GM23248 (cell line): Measurements from ENCODE around the gene IVL.

Experiments used
- EZH2 ChIP-seq: fragments of 200-600 bp; sonication (generic); IDR thresholded peaks from 2 replicates; pipeline ENCODE4 v1.6.1; 2018; ENCODE audit warnings: antibody characterized with exemption, mild to moderate bottlenecking; ENCODE audit not compliant: insufficient read depth, poor library complexity, severe bottlenecking
- EZH2phosphoT487 ChIP-seq: fragments of 200-600 bp; sonication (generic); IDR thresholded peaks from 2 replicates; pipeline ENCODE4 v1.6.1; 2018; ENCODE audit warnings: antibody characterized with exemption, moderate library complexity, mild to moderate bottlenecking, low read depth; ENCODE audit not compliant: insufficient read depth

DNA sequence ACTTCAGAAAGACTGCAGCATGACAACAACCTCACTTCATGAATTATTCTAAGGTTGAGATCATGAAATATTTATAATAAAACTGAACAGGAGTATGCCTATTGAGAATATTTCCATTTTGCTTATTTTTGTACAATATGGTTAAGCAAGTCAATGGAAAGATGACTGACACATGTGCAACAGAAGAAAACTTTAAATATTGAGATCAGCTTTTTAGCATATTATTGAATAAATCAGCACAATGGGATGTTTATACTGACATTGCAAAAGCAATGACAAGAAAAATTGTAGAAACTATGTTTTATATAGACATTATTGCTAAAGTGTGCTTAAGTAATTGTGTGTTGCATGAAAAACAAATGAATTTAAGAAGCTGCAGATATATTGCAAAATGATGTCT is 43.9 kb upstream of the IVL start:
- TF ChIP-seq EZH2 (no peak), EZH2phosphoT487 (no peak)
